GM12873 (cell line): ENCODE data around the gene SAPCD1.

Experiments used
- CTCF ChIP-seq: IDR thresholded peaks from 2 replicates; pipeline ENCODE4 v1.5.1; 2012; ENCODE audit warnings: low read depth, mild to moderate bottlenecking, moderate library complexity, low read length, control low read depth; ENCODE audit not compliant: insufficient read depth; ENCODE audit errors: missing control alignments

SAPCD1 gene

DNA sequence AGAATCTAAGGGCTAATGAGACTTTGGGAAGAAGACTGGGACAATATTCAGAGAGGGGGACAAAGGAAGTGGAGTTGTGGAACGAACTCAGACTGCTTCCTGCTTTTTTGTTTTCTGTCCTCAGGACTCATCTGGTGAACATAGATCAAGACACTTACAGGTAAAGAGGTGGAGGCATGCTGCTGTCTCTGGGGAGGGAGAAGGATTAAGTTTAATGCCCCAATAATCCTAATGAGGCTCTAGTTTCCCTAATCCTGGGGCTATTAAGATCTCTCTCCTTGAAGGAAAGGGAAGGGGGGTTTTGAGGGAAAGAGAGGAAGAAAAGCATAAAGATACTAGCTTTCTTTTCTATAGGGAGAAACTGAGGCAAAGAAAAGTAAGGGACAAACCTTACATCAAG is 18.0 kb upstream of the SAPCD1 start:
- TF ChIP-seq CTCF, result no peak

GRCh38 chr6:31749301-31750036 is 13.0 kb upstream of the SAPCD1 start:
- TF ChIP-seq CTCF, result no peak

DNA sequence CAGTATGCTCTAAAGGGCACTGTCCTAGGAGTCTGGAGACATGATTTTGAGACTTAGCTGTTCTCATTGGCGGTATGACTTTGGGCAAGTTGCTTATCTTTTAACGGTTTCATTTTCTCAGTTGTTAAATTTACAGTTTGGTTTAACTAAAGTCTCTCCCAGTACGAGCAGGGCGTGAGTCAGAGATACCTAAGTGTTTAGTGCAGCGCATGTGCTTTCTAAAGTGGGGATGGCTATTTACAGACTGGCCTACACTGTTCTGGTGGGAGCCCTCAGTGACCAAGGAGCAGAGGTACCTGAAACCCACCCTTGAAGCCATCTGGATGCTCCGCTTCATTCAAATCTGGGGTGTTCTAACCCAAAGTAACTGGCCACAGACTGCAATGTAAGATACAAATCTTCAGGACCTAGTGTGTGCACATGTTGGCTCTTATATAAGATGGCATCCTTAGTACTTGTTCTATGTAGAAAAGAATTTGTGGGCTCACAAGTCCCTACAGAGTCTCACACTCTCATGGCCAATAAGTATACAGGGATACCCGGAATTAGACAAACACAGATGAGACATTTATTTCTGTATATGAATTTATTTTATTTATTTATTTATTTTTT is 11.9 kb upstream of the SAPCD1 start:
- no peak for TF ChIP-seq CTCF

GRCh38 chr6:31752739-31753319 is 9.6 kb upstream of the SAPCD1 start:
- no peak for TF ChIP-seq CTCF

DNA sequence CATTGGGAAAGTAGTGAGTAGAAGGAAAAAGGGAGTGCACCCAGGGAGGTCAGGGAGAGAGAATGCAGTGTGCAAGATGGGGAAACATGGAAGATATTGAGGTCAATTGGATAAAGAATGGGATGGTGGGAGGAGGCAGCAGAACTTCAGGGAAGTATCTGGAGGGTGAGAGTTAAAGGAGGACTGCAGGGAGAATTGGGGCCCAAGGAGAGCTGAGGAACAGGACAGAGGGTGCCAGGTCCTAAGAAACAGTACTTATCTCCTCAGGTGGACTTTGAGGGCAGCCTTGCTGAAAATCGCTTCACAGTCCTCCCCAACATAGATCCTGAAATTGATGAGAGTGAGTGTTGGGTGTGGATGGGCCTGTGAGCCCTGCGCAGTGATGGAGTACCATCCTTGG is 4.2 kb upstream of the SAPCD1 start:
- no peak for TF ChIP-seq CTCF

GRCh38 chr6:31760790-31761189 is 1.7 kb upstream of the SAPCD1 start:
- TF ChIP-seq CTCF, result no peak

DNA sequence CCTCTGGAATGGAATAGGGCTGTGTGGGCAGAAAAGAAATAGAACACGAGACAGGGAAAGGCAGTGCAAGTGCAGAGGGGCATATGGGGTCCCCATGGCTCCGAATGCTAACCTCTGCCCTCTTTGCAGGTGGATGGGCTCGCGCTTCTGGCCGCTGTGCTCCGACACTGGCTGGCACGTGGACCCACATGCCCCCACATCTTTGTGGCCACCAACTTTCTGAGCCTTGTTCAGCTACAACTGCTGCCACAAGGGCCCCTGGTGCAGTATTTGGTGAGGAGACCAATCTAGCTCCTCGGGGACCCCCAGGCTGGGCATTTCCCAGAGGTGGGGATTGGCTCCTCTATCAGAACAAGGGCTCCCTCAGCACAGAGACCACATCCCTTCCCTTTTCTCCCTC is 1.1 kb upstream of the SAPCD1 start:
- no peak for TF ChIP-seq CTCF
